HG03039 (cell line): ENCODE measurements around the gene MED6.

Source experiments
- ATAC-seq: cut with Tn5 transposase; IDR thresholded peaks from one replicate; pipeline ENCODE4 v1.9.1; 2021; ENCODE audit warnings: mild to moderate bottlenecking, moderate library complexity; ENCODE audit not compliant: unreplicated experiment

The MED6 gene

GRCh38 chr14:70600382-70601157 is at the start of gene MED6:
MED6 (minus strand) TSS chr14:70600655; CDS start chr14:70600637, 18 bp downstream.
- ATAC-seq, result peak; percentile 80

DNA sequence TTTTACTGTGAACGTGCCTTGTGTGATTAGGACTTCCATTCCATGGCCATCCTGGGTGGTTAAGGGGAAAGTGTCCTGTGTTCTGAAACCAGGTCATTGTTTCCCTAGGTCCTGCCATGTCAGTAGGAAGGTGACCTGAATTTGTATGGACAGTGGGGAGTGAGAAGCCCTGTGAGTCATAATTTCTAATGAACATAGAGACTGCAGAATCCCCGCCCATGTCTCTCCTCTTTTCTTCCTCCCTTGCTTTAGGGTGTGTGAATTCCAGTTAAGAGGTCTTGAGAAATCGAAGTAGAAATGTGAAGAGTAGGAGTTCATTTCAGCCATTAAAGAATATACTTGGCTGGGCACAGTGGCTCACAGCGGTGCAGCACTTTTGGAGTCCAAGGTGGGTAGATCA is 49.3 kb upstream of the MED6 start:
- ATAC-seq, result no peak

- ATAC-seq, result no peak
Observed at GRCh38 chr14:70648346-70648745, 47.9 kb upstream of the MED6 start.

DNA sequence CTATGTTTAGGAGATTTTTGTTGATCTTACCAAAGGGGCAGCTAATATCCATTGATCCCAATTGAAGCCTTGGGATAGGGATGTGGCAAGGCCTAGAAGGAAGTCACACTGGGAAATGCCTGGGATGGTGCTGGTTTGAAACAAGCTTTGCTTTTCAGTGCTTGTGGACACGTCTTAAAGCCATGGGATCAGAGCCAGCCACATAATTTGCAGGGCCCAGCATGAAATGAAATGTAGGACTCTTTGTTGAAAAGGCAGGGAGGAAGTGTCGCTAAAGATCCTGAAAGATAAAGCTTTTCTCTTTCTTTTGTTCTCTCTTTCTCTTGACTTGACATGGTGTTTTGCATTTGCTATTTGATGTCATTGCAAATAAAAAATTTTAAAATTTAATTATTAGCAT is 46.2 kb upstream of the MED6 start:
- no peak for ATAC-seq

DNA sequence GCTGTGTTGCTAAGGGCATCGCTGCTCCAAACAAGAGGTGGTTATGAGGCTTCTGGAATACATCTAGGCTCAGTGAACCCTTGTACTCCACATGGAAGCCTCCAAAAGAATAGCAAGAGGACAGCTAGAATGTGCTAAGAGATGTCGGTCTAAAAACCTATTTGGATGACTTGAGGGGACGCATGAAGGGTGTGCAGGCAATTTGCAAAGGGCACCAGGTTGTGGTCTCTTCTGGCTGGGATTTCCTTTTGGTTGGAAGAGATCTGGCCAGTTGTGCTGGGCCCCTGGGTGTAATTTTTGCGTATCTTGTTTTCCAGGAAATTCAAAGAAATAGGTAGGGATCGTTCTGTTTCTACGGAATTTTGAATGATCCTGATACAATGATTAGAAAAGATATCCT is 45.4 kb upstream of the MED6 start:
- no peak for ATAC-seq

DNA sequence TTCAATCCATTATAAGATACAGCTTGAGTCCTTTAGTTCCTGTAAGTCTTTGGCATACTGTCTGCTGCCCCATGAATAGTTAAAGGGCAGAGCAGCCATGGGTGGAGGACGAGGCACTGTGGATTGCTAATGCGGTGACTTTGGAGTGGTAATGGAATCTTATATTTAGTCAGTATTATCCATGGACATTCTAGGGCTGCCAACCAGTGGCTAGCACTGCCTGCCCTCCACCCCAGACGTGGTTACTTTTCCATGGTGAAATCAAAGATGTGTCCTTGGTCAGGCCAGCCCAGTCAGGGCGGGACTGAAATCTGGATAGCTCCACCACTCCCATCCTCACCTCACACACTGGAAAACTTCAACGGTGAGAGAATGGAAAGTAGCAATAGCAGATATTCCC is 43.5 kb upstream of the MED6 start:
- no peak for ATAC-seq

DNA sequence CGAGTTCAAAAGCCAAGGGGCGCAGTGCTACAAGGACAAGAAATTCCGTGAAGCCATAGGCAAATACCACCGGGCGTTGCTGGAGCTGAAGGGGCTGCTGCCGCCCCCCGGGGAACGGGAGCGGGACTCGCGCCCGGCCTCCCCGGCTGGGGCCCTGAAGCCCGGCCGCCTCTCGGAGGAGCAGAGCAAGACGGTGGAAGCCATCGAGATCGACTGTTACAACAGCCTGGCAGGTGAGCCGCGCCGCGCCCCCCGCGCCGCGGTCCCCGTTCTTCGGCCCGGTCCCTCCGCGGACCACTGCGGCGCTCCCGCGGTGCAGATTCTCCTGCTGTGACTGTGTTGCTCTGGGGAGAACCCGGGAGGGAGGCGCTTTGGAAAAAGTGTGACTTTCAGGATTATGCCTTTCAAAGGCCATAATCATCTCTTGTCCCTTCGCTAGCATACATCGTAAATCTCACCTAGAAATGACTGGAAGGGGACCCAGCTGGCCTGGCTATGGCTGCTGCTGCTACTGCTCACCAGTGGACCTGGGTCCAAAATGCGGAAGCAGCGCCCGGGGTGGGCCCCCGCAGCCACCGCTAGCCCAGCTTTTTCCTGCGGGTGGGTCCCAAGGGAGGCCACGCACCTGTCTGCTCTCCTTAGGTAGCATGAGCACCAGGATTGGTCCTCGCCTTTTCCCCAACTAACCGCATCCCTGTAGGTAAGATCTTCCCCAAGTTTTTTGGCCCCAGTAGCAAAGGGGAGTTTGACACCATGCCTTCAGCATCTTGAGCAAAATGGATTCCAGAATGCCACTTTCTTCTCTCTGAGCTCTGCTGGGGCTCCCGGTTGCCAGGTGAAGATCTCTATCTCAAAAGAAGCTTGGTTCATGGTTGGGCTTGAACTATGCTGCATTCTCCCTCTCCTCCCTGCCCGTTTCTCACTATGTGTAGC is 42.1 kb upstream of the MED6 start:
- ATAC-seq, result peak; percentile 38

DNA sequence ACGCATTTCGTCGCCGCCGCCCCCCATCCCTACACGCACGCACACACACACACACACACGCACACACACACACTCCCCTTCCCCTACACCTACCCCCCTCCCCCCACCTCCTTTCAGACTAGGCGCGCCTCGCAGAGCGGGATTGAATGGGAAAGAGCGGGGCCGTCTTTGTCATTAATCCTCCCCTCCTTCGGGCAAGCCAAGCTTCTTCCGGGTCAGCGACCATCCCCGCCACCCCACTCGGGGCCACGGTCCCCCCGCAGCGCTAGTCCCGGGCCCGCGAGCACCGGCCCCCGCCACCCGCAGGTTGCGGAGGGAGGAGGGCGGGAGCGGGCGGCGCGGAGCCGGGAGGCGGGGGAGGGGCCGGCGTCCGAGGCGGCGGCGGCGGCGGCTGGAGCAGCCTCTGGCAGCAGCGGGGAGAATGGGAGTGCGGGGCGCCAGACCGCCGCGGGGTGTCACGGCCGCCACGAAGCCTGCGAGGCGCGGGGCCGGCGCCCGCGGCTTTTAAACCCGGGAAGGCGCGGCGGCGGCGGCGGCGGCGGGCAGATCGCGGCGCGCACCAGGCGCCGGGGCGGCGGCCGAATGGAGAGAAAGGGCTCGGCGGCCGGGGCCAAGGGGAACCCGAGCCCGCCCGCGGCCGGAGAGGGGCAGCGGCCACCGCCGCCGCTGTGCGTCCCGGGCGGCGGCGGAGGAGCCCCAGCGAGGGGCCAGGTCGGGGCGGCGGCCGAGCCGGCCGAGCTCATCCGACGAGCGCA is 41.3 kb upstream of the MED6 start, which contains the start of gene TTC9:
Gene TTC9 (plus strand): TSS at position 369 of the 755 bp plus-strand sequence. CDS start 214 bp downstream, at position 583.
- ATAC-seq, result peak; percentile 20

- peak; percentile 51 for ATAC-seq
Observed at GRCh38 chr14:70640938-70641547, 40.6 kb upstream of the MED6 start.

DNA sequence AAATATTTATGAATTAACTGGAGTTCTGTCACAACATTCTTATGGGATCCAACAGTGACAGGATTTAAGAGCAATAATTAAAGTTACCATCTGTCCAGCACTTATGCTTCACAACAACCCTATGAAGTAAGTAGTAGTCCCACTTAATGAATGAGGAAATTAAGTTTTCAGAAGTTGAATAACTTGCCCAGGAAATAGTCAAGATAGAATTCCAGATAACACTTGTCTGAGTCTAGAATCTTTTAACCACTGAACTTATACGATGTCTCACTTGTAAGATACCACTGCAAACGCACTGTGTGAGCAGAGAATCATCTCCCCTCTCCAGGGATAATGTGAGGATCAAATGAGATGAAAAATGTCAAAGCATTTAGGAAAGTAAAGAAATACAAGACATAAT is 38.0 kb upstream of the MED6 start:
- no peak for ATAC-seq

DNA sequence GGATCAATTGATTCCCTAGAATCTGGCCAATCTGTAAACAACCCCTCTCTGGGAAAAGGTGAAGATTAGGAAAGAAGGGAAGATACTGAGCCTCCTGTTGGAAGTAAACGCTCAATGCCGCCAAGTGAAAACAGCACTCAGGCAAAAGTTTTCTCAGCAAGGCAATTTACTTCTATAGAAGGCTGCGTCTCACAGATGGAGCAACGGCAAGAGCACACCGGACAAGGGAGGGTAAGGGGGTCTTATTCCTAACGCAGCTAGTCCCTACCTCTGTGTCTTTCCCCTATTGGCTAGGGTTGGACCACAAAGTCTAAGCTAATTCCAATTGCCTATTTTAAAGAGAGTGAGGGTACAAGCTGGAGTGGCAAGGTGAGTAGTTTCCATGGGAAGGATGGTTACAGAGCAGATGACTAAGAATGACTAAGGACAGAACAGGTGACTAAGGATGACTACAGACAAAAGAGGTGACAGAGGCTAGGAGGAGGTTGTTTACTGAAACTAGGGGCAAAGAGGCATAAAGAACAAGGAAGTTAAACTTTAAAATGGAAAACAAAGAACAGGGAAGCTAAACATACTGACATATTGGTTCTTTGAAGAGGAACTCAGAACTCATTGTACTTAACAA is 35.6 kb upstream of the MED6 start:
- no peak for ATAC-seq

GRCh38 chr14:70631948-70632347 is 31.5 kb upstream of the MED6 start:
- no peak for ATAC-seq

- no peak for ATAC-seq
Observed at GRCh38 chr14:70624972-70625371, 24.5 kb upstream of the MED6 start.

GRCh38 chr14:70622111-70622712 is 21.8 kb upstream of the MED6 start:
- no peak for ATAC-seq

DNA sequence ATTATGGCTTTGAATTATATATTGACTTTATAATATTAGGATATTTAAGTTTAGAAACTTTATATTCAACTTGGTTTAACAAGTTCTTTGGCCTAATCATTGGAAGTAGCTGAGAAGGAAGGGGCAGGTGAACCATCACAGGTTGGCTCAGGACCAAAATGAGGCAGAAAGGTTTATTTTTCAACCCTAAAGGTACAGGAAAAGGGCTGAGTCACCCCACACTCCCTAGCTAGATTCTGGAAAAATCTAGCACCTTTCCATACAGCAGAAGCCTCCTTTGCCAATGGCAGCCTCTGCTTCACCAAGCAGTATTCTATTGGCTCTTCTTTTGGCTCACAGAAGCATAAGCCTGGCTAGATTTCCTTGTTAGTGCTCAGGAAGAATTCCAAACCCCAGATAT is 19.3 kb upstream of the MED6 start:
- ATAC-seq, result no peak

- no peak for ATAC-seq
Observed at GRCh38 chr14:70618314-70618713, 17.9 kb upstream of the MED6 start.

DNA sequence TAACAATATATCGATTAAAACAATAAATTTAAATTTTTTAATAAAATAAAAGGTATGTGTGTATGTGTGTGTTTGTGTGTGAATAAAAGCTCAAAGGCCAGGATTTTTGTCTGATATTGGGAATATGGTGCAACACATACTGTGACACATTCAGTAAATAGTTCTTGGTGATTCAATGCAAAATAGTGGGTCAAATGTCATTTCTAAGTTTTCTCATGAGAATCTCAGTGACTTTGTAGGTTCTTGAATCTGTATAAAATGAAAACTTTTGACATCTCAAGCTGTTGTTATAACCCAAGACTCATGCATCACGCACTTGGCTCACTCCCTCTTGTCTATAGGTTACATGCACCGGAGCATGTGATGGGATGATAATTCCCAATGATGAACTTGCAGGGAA is 16.2 kb upstream of the MED6 start:
- no peak for ATAC-seq

- ATAC-seq, result no peak
Observed at GRCh38 chr14:70611216-70611615, 10.8 kb upstream of the MED6 start.

GRCh38 chr14:70602254-70602653 is 1.8 kb upstream of the MED6 start:
- no peak for ATAC-seq

GRCh38 chr14:70601162-70601561 is 707 bp upstream of the MED6 start:
- no peak for ATAC-seq
